Measurements from ENCODE around the gene LYPD6B. TPM values are rescaled to one million over a fixed set of nuclear protein-coding genes. Genes with fewer than 3 reads are reported as not detected.

LYPD6B gene
- total RNA-seq, 2 experiments from 2014 or later, result not detected

DNA sequence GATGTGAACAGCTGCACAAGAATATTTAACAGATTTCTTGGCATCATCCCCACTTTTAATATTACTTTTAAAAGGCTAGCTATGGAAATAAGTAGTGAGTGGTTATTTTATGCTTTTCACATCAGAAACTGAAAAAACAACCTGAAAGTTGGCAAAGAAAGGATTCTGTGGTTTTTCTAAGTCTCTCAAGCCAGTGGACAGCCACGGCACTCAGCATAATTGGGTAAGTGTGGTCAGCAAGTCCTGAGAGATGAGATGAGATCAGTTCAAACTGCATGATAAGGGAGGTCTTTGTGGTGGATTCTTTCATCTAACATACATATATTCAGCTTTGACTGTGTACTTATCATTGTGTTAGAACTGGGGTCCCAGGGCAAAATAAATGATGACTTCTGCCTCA is 105.2 kb downstream of the LYPD6B start:
- ChIA-PET CTCF (no interaction called here), POLR2A (no interaction called here)

GRCh38 chr2:149145314-149146295 is 107.1 kb downstream of the LYPD6B start:
- H3K4me1 Mint-ChIP-seq (ENCODE audit: low read depth), result peaks cover 4% of the 10 kb centered on the region
- no peak for ATAC-seq
- peaks cover 21% of the 10 kb centered on the region for H3K27me3 Mint-ChIP-seq (ENCODE audit: low read depth)
- ChIA-PET POLR2A (no interaction called here), CTCF (no interaction called here)
- H3K27ac Mint-ChIP-seq, result no peak overlapping the region
- no peak overlapping the region for H3K4me3 Mint-ChIP-seq
- H3K9me3 Mint-ChIP-seq (ENCODE audit: insufficient read depth), result no peaks in the 10 kb centered on the region
- DNase-seq, result no peak
- H3K36me3 Mint-ChIP-seq (ENCODE audit: low read depth), result no peaks in the 10 kb centered on the region

More for the DNA sequence above, 105.2 kb downstream of the LYPD6B start:
- ATAC-seq, result no peak
- H3K36me3 Mint-ChIP-seq (ENCODE audit: low read depth), result no peaks in the 10 kb centered on the region
- H3K9me3 Mint-ChIP-seq (ENCODE audit: insufficient read depth), result no peaks in the 10 kb centered on the region
- peaks cover 4% of the 10 kb centered on the region for H3K4me1 Mint-ChIP-seq (ENCODE audit: low read depth)
- peaks cover 15% of the 10 kb centered on the region for H3K27me3 Mint-ChIP-seq (ENCODE audit: low read depth)
- DNase-seq, result no peak
- H3K27ac Mint-ChIP-seq, result no peak overlapping the region
- no peak overlapping the region for H3K4me3 Mint-ChIP-seq

- CTCF ChIA-PET, result no interaction called here
These were observed 108.4 kb downstream of the LYPD6B start for GRCh38 chr2:149146876-149147275.

DNA sequence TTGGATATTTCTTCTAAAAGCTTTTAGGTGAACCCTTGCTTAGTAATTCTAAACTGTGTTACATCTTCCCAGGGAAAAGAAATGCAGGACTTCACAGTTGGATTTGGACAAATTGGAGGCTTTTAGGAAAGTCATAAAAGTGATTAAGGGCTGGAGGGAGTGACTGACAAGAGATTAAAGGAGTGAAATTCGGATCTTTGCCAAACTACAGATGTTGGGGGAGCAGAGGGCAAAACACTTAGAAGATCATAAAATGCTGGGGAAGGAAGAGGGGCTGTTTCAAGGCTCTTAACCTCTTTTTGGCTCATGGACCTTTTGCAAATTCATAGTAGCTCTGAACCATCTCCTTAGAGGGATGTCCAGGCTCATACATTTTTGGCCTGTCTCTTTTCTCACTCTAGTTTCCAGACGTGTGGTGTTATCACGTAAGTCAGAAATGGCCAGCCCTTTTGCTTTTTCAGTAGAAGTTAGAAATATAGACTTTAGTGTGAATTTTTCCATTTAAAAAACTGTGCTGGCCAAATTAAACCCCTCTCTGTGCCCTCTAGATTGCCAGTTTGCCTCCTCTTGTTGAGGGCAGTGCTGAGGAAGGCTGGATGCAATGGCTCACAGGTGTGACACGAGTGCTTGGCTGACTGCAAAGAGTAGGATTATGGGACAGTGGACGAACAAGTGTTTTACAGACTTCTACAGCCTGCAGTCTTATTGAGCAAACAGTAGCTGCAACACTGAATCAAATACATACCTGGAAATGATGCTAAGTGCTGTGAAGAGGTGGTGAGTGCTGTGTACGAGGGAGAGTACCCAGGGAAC is 109.9 kb downstream of the LYPD6B start:
- no peaks in the 10 kb centered on the region for H3K36me3 Mint-ChIP-seq (ENCODE audit: low read depth)
- ChIA-PET POLR2A (no interaction called here), CTCF (no interaction called here)
- H3K9me3 Mint-ChIP-seq (ENCODE audit: insufficient read depth), result no peaks in the 10 kb centered on the region
- H3K27me3 Mint-ChIP-seq (ENCODE audit: low read depth), result peaks cover 24% of the 10 kb centered on the region
- no peak for DNase-seq
- H3K4me1 Mint-ChIP-seq (ENCODE audit: low read depth), result peaks cover 4% of the 10 kb centered on the region
- ATAC-seq, result no peak
- H3K27ac Mint-ChIP-seq, result no peak overlapping the region
- no peak overlapping the region for H3K4me3 Mint-ChIP-seq

More at GRCh38 chr2:149146876-149147275, 108.4 kb downstream of the LYPD6B start:
- Mint-ChIP-seq H3K9me3 (ENCODE audit: insufficient read depth) (no peaks in the 10 kb centered on the region), H3K4me3 (no peak overlapping the region), H3K27ac (no peak overlapping the region), H3K4me1 (ENCODE audit: low read depth) (peaks cover 4% of the 10 kb centered on the region), H3K36me3 (ENCODE audit: low read depth) (no peaks in the 10 kb centered on the region), H3K27me3 (ENCODE audit: low read depth) (peaks cover 24% of the 10 kb centered on the region)
- POLR2A ChIA-PET, result no interaction called here
- ATAC-seq, result no peak
- no peak for DNase-seq

DNA sequence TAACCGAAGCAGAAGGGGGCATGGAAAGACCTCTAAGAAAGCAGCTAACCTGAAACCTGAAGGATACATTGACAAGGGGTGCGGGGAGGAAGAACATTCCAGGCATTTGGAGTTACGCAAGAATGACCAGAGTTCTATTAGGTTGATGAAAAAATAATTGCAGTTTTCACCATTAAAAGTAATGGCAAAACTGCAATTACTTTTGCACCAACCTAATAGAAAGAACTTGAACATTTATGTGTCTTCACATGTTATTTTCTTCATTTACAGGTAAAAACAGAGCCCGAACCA is 110.5 kb downstream of the LYPD6B start:
- POLR2A ChIA-PET, result no interaction called here
- Mint-ChIP-seq H3K4me1 (ENCODE audit: low read depth) (peaks cover 4% of the 10 kb centered on the region), H3K9me3 (ENCODE audit: insufficient read depth) (no peaks in the 10 kb centered on the region), H3K27ac (no peak overlapping the region), H3K27me3 (ENCODE audit: low read depth) (peaks cover 27% of the 10 kb centered on the region), H3K4me3 (no peak overlapping the region), H3K36me3 (ENCODE audit: low read depth) (no peaks in the 10 kb centered on the region)
- CTCF ChIA-PET, result no interaction called here
- no peak for ATAC-seq
- DNase-seq, result no peak

- POLR2A ChIA-PET, result no interaction called here
- CTCF ChIA-PET, result interaction anchor here (2.4 kb wide), 1 partner anchor 135 kb away, joined by 6 read pairs; no protein-coding TSS in a partner anchor
- DNase-seq, result no peak
- no peaks in the 10 kb centered on the region for H3K36me3 Mint-ChIP-seq (ENCODE audit: low read depth)
- H3K27me3 Mint-ChIP-seq (ENCODE audit: low read depth), result peaks cover 32% of the 10 kb centered on the region
- no peak for ATAC-seq
- H3K4me1 Mint-ChIP-seq (ENCODE audit: low read depth), result no peaks in the 10 kb centered on the region
- no peaks in the 10 kb centered on the region for H3K9me3 Mint-ChIP-seq (ENCODE audit: insufficient read depth)
- H3K4me3 Mint-ChIP-seq, result no peak overlapping the region
- no peak overlapping the region for H3K27ac Mint-ChIP-seq
These were observed 114.0 kb downstream of the LYPD6B start for GRCh38 chr2:149152469-149152953.

GRCh38 chr2:149155196-149155969 is 116.9 kb downstream of the LYPD6B start:
- Mint-ChIP-seq H3K4me1 (ENCODE audit: low read depth) (peaks cover 2% of the 10 kb centered on the region), H3K36me3 (ENCODE audit: low read depth) (no peaks in the 10 kb centered on the region), H3K9me3 (ENCODE audit: insufficient read depth) (no peaks in the 10 kb centered on the region), H3K27ac (no peak overlapping the region), H3K4me3 (no peak overlapping the region), H3K27me3 (ENCODE audit: low read depth) (peaks cover 41% of the 10 kb centered on the region)
- POLR2A ChIA-PET, result no interaction called here
- CTCF ChIA-PET, result no interaction called here
- ATAC-seq (no peak), DNase-seq (no peak)

DNA sequence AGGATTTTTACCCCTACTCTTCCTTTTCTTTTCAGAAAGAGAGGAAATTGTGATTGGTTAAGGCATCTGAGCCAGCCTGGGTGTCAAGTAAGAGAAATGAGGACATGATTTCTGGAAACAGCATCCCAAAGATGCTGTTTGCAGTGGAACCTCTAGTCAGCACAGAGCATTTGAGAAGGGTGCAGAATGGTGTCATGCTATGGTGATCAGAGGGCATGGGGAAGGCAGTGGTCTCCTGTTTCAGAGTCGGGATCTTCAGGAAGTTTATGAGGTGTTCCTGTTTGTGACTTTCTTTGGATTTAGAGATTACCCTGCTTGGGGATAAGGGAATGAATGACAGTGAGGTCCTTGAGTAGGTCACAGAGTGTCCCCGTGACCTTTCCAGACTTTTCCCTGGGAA is 117.5 kb downstream of the LYPD6B start:
- DNase-seq (no peak), ATAC-seq (no peak)
- Mint-ChIP-seq H3K4me1 (ENCODE audit: low read depth) (peaks cover 9% of the 10 kb centered on the region), H3K27me3 (ENCODE audit: low read depth) (peaks cover 39% of the 10 kb centered on the region), H3K9me3 (ENCODE audit: insufficient read depth) (no peaks in the 10 kb centered on the region), H3K36me3 (ENCODE audit: low read depth) (no peaks in the 10 kb centered on the region), H3K4me3 (no peak overlapping the region), H3K27ac (no peak overlapping the region)
- ChIA-PET CTCF (no interaction called here), POLR2A (no interaction called here)

DNA sequence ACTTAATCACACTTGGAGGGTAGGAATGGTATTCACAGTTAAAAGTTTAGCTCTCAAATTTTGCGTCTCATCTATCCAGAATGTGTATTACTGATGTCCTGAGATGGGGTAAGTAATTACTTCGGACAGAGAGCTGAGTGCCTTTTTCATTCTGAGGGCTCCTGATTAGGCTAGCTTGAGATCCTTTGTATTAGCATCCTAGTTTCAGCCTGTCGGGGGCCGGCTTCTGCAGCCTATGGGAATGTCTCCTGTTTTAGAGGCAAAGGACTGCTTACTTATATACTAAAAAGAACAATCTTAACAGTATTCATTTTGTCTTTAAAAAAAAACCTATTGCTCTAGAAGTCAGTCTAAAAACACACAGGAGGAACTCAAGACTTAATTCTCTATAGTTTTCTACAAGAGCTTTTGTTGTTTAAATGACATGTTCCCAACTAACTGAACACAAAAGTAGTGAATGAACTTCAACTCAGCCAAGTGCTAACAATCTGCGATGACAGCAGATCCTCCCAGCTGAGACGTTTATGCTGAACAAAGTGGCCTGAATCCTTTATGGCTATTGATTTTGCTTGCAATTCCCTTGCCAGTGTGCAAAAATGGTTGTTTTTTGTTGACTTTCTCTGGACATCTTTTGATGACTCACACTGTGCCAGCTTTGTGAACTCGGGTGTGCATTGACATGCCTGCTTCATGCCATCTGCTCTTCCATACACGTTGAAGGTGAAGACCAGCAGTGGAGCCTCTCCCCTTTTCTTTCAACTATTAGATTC is 118.7 kb downstream of the LYPD6B start:
- DNase-seq, result no peak
- ChIA-PET POLR2A (no interaction called here), CTCF (no interaction called here)
- H3K27ac Mint-ChIP-seq, result no peak overlapping the region
- no peak overlapping the region for H3K4me3 Mint-ChIP-seq
- H3K4me1 Mint-ChIP-seq (ENCODE audit: low read depth), result peaks cover 19% of the 10 kb centered on the region
- no peak for ATAC-seq
- H3K9me3 Mint-ChIP-seq (ENCODE audit: insufficient read depth), result no peaks in the 10 kb centered on the region
- peaks cover 40% of the 10 kb centered on the region for H3K27me3 Mint-ChIP-seq (ENCODE audit: low read depth)
- H3K36me3 Mint-ChIP-seq (ENCODE audit: low read depth), result no peaks in the 10 kb centered on the region

DNA sequence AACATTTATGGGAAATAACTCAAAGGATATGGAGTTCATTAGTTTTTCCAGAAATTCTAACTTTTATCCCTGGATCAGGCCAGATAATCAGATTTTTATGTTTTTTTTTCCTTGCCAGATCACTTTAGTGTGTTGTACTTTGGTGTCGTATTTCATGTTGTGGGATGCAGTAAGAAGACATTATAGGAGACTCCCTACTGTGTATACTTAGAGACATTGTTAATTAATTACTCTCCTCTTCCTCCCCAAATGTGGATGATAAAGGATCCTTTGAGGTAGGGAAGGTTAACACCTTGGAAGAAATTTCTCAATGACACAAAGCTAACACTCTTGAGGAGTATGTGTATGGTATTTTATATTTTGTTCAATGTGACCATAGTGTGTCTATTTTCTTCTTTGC is 120.5 kb downstream of the LYPD6B start:
- H3K27me3 Mint-ChIP-seq (ENCODE audit: low read depth), result peaks cover 53% of the 10 kb centered on the region
- ATAC-seq (no peak), DNase-seq (no peak)
- no peak overlapping the region for H3K4me3 Mint-ChIP-seq
- H3K27ac Mint-ChIP-seq, result no peak overlapping the region
- H3K36me3 Mint-ChIP-seq (ENCODE audit: low read depth), result no peaks in the 10 kb centered on the region
- no peaks in the 10 kb centered on the region for H3K9me3 Mint-ChIP-seq (ENCODE audit: insufficient read depth)
- CTCF ChIA-PET, result no interaction called here
- POLR2A ChIA-PET, result no interaction called here
- H3K4me1 Mint-ChIP-seq (ENCODE audit: low read depth), result peaks cover 19% of the 10 kb centered on the region

GRCh38 chr2:149160195-149160594 is 121.7 kb downstream of the LYPD6B start:
- Mint-ChIP-seq H3K27me3 (ENCODE audit: low read depth) (peaks cover 60% of the 10 kb centered on the region), H3K27ac (no peak overlapping the region), H3K4me1 (ENCODE audit: low read depth) (peaks cover 19% of the 10 kb centered on the region), H3K4me3 (no peak overlapping the region), H3K36me3 (ENCODE audit: low read depth) (no peaks in the 10 kb centered on the region), H3K9me3 (ENCODE audit: insufficient read depth) (no peaks in the 10 kb centered on the region)
- ATAC-seq, result no peak
- CTCF ChIA-PET, result no interaction called here
- no peak for DNase-seq
- POLR2A ChIA-PET, result no interaction called here
